Activated naive CD4-positive, alpha-beta T cell treated with anti-CD3 and anti-CD28 coated beads, Interleukin-2, amount 50 U/mL, for 24 hours (primary cell): ENCODE results near the gene C20orf141.

Experiments used
- H3K27ac Mint-ChIP-seq: one replicate; pipeline ENCODE4 v1.8.0; 2021; ENCODE audit warnings: mild to moderate bottlenecking, mixed read lengths
- H3K27me3 Mint-ChIP-seq: one replicate; pipeline ENCODE4 v1.8.0; 2021; ENCODE audit warnings: mixed read lengths
- H3K36me3 Mint-ChIP-seq: one replicate; pipeline ENCODE4 v1.8.0; 2021; ENCODE audit warnings: mixed read lengths
- H3K4me1 Mint-ChIP-seq: one replicate; pipeline ENCODE4 v1.8.0; 2021; ENCODE audit warnings: mixed read lengths
- H3K4me3 Mint-ChIP-seq: one replicate; pipeline ENCODE4 v1.8.0; 2021; ENCODE audit warnings: mild to moderate bottlenecking, mixed read lengths
- H3K9me3 Mint-ChIP-seq: one replicate; pipeline ENCODE4 v1.8.0; 2021; ENCODE audit warnings: mixed read lengths

C20orf141 gene

DNA sequence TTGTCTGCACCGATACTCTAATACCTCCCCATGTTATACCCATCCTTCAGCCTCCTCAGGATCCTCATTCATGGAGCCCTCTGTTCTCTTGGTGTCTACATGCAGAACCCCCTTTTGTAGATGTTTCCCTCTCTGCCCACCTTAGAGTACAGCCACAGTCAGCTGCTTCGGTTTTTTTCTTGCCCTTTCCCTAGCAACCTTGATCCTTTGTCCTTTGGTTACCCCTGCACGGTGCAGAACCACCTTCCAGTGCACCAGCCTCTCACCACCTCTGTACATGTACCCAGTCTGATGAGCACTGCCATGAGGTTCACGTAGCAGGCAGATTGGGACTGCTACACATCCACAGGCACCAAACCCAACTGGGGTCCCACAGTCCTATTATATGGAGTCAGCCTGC lies 33.0 kb downstream of the C20orf141 start:
- H3K4me3 Mint-ChIP-seq, result no peak overlapping the region
- H3K27me3 Mint-ChIP-seq, result no peaks in the 10 kb centered on the region
- H3K36me3 Mint-ChIP-seq, result peaks cover 4% of the 10 kb centered on the region
- H3K27ac Mint-ChIP-seq, result no peak overlapping the region
- no peaks in the 10 kb centered on the region for H3K9me3 Mint-ChIP-seq
- H3K4me1 Mint-ChIP-seq, result peaks cover 43% of the 10 kb centered on the region

DNA sequence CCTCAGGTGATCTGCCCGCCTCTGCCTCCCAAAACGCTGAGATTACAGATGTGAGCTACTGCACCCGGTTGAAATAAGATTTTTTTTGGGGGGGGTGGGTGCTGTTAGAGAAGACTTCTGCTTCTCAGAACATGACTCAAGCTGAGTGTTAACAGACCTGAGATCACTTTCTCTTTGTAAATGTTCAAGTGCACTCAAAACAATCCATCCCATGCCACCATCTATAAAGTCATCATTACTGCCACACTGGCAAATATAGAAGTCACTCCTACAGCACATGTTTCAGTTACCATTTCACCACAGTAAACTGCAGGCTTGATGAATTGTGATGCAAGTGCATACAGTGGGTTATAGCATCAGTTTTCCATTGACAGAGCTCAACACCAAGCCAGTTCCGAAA lies 34.7 kb downstream of the C20orf141 start:
- peaks cover 30% of the 10 kb centered on the region for H3K4me1 Mint-ChIP-seq
- H3K27me3 Mint-ChIP-seq, result no peaks in the 10 kb centered on the region
- H3K9me3 Mint-ChIP-seq, result no peaks in the 10 kb centered on the region
- peaks cover 3% of the 10 kb centered on the region for H3K36me3 Mint-ChIP-seq
- no peak overlapping the region for H3K27ac Mint-ChIP-seq
- no peak overlapping the region for H3K4me3 Mint-ChIP-seq

DNA sequence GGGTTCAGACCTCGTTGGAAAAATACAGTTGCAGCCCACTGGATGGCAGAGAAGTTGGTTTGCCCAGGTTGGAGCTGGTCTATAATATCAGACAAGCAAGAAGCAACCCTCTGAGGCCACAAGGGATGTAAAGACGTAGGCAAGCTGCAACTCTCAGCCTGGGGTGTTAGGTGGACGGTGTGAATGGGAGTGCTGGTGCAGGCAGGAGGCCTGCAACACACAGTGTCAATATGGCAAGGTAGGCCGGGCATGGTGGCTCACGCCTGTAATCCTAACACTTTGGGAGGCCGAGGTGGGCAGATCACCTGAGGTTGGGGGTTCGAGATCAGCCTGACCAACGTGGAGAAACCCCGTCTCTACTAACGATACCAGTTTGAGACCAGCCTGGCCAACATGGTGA lies 36.3 kb downstream of the C20orf141 start:
- H3K4me1 Mint-ChIP-seq, result peaks cover 19% of the 10 kb centered on the region
- H3K36me3 Mint-ChIP-seq, result peaks cover 3% of the 10 kb centered on the region
- H3K4me3 Mint-ChIP-seq, result no peak overlapping the region
- H3K27me3 Mint-ChIP-seq, result no peaks in the 10 kb centered on the region
- H3K27ac Mint-ChIP-seq, result no peak overlapping the region
- H3K9me3 Mint-ChIP-seq, result no peaks in the 10 kb centered on the region

DNA sequence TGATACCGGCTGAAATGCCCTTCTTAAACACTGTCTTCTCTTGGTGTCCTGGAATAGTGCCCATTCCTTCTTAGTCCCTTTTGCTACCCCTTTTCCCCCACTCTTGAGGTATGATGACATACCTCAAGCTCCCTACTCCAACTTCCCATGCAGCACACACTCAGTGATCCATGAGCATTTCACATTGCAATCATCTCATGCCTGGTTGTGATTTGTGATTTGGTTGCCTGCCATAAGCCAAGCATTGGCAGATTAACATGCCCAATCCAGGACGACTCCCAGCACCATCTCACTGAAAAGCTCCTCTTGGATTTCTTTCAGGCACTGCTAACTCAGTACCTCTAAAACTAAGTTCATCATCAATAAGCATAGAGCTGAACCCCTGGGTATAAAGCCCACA lies 43.8 kb downstream of the C20orf141 start:
- Mint-ChIP-seq H3K9me3 (no peaks in the 10 kb centered on the region), H3K36me3 (peaks cover 2% of the 10 kb centered on the region), H3K4me3 (no peak overlapping the region), H3K4me1 (no peaks in the 10 kb centered on the region), H3K27me3 (no peaks in the 10 kb centered on the region), H3K27ac (no peak overlapping the region)

DNA sequence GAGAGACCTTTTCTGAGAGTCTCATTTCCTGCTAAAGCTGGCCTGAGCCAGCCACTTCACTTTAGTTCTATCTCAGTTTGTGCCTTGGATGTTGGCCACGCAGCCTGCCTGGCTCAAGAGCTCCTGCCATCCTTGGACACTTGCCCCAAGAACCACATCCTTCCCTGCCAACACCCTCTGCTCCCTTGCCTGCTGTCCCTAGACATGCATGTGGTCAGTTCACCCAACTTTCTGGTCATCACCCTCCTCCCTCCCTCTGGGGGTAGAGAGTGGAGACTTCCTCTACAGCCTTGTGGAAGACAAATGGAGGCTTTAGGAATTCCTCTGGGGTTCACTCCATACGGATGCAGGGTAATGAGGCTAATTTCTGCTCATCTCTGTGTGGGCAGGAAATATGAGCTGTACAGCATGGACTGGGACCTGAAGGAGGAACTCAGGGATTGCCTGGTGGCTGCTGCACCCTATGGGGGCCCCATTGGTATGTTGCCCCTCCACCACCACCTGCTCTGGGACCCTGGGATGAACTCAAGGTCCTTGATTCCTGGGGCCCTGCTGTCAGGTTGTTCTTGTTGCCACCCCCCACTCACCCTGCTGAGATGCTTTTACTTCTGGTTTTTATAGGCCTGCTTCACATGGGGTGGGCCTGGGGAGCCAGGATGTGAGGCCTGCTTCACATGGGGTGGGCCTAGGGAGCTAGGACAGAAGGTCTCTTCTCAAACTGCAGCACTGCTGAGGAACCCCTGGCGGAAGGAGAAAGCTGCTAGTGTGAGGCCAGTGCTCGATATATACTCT lies 44.7 kb downstream of the C20orf141 start:
- Mint-ChIP-seq H3K27me3 (no peaks in the 10 kb centered on the region), H3K4me3 (no peak overlapping the region), H3K36me3 (peaks cover 2% of the 10 kb centered on the region), H3K9me3 (no peaks in the 10 kb centered on the region), H3K4me1 (no peaks in the 10 kb centered on the region), H3K27ac (no peak overlapping the region)

DNA sequence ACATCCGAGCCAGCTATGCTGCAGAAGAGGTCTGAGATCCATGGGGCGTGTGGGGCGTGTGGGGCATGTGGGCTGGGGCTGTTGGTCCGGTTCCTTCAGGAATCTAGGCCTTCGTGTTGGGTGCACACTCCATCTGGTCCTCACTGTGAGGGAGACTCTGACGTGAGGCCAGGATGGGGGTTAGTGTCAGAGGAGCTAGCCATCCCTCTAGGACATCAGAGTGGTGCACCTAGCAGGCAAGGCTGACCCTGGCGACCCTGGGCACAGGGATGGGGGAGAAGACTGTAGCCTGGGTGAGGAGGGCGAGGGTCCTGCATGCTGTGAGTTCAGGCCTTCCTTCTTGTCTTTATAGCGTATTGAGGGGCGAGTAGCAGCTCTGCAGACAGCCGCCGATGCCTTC lies 49.8 kb downstream of the C20orf141 start:
- Mint-ChIP-seq H3K36me3 (peaks cover 2% of the 10 kb centered on the region), H3K4me3 (no peak overlapping the region), H3K9me3 (no peaks in the 10 kb centered on the region), H3K27ac (no peak overlapping the region), H3K27me3 (no peaks in the 10 kb centered on the region), H3K4me1 (peaks cover 37% of the 10 kb centered on the region)

DNA sequence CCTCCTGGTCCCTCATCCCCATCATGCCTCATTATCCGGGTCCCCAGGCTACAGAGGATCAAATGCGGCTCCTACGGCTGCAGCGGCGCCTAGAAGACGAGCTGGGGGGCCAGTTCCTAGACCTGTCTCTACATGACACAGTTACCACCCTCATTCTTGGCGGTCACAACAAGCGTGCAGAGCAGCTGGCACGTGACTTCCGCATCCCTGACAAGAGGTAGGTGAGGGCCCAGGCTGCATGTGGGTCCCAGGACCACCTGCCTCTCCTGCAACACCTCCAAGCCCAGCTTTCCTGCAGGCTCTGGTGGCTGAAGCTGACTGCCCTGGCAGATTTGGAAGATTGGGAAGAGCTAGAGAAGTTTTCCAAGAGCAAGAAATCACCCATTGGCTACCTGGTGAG lies 50.3 kb downstream of the C20orf141 start:
- Mint-ChIP-seq H3K9me3 (no peaks in the 10 kb centered on the region), H3K4me3 (no peak overlapping the region), H3K4me1 (peaks cover 37% of the 10 kb centered on the region), H3K36me3 (peaks cover 2% of the 10 kb centered on the region), H3K27ac (peak overlapping the region; percentile 19), H3K27me3 (no peaks in the 10 kb centered on the region)
